Astrocyte of the spinal cord (primary cell): ENCODE results near the gene RBMS3.
A peak's percentile ranks its signal among the peaks of the same experiment; 100 is the strongest.

Experiments
- DNase-seq: peaks from one replicate; pipeline ENCODE4 v3.0.0; 2011; ENCODE audit warnings: low read depth, low spot score
- H3K4me3 ChIP-seq: 2 replicates; pipeline ENCODE4 v1.5.1; 2011; ENCODE audit warnings: low read depth, mild to moderate bottlenecking, low read length, moderate library complexity
- in situ Hi-C: cut with HindIII; loops from 2 replicates; pipeline ENCODE4 v1.10.0; 2017; ENCODE audit warnings: low sequenced_read_pairs
- TF ChIP-seq, protein P1 (sequence below): IDR thresholded peaks from 2 replicates; pipeline ENCODE4 v1.5.1; 2012; ENCODE audit warnings: low read depth, mild to moderate bottlenecking, low read length, inconsistent platforms

The RBMS3 gene

DNA sequence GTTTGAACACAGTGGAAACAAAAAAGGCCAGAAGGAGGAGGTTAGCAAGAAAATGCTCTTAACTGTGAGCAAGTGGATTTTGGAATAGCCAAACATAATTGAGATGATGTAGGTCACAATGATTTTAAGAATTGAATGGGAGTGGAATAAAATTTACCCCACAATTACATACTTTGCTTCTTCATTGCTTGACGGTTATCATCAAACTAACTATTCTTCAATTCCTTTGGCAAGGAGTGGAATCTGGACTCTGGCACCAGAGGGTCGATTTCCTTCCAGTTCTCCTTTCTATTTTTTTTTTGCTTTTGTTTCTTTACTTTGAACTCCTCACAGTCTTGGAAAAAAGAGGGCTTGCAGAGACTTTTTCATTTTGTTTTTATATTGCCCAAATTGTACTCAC, 691.0 kb downstream of the RBMS3 start:
- TF ChIP-seq, protein P1, sequence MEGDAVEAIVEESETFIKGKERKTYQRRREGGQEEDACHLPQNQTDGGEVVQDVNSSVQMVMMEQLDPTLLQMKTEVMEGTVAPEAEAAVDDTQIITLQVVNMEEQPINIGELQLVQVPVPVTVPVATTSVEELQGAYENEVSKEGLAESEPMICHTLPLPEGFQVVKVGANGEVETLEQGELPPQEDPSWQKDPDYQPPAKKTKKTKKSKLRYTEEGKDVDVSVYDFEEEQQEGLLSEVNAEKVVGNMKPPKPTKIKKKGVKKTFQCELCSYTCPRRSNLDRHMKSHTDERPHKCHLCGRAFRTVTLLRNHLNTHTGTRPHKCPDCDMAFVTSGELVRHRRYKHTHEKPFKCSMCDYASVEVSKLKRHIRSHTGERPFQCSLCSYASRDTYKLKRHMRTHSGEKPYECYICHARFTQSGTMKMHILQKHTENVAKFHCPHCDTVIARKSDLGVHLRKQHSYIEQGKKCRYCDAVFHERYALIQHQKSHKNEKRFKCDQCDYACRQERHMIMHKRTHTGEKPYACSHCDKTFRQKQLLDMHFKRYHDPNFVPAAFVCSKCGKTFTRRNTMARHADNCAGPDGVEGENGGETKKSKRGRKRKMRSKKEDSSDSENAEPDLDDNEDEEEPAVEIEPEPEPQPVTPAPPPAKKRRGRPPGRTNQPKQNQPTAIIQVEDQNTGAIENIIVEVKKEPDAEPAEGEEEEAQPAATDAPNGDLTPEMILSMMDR = no peak
- no peak for DNase-seq
- in situ Hi-C loops = no loop called here
- no peak overlapping the region for H3K4me3 ChIP-seq

DNA sequence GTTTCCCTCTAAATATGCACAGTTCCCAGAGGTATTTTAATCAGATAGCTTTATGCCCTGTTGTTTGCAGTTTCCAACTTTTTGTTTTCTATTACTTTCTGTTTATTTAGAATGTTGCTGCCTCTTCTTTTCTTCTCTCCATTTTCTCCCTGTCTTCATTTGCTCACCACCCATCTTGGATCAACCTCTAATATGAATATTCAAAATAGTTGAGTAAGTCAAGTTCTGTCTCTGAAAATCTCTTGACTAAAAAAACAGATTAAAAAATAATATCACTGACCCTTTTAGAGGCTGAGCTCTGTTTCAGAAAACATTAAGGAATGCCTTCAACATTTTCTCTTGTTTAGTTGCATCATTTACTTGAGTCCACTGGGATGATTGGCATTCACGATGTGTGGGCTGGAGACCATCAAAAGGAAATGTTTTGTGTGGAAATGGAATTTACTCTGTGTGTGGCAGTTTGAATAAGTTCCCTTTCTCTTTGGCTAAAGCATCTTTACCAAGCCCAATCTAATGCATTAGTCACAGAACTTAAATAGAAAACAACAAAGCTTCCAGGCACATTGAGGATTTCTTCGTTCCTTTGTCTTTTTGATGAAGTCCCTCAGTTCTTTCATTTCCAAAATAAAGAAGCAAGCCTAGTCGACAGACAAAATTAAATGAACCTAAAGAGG, 691.6 kb downstream of the RBMS3 start:
- H3K4me3 ChIP-seq = no peak overlapping the region
- TF ChIP-seq, protein P1 = no peak
- in situ Hi-C loops = no loop called here
- peak; percentile 67 for DNase-seq

DNA sequence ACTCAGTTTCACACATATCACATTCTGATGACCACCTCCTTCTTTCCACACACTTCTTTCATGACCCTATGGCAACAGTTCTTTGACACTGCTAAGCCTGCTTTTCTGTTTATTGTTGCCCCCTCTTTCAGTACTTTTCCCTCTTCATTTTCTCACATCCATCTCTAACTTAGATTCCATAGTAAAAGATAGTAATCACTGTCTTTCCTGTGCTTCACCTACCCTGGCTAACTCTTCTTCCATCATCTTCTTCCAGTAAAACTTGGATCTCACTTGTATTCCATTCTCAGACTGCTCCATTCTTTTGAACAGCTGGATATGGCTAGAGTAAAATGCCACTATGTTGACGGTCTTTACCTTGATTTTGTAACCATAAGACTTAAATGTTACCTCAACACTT, 692.9 kb downstream of the RBMS3 start:
- in situ Hi-C loops = no loop called here

DNA sequence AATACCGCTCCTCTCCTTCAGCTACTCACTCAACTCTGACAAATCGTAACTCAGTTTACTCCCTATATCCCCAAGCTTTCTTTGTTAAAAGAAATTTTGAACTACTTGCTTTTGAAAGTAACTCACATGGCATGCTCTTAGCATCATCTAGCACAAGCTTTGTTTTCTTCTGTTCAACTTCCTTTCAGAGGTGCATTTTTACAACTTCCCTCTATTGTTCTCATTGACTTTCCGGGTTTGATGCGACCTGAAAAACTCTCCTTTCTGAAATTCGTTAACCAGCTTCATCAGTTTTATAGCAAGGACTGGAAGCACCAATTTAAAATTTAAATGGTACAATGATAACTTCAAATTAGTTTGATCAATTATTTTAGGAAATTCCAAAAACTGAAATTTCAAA, 696.0 kb downstream of the RBMS3 start:
- in situ Hi-C loops = no loop called here
- no peak for DNase-seq
- H3K4me3 ChIP-seq = no peak overlapping the region
- TF ChIP-seq, protein P1 = no peak

More for the DNA sequence above, 692.9 kb downstream of the RBMS3 start:
- H3K4me3 ChIP-seq = no peak overlapping the region
- DNase-seq = no peak
- TF ChIP-seq, protein P1 = no peak

DNA sequence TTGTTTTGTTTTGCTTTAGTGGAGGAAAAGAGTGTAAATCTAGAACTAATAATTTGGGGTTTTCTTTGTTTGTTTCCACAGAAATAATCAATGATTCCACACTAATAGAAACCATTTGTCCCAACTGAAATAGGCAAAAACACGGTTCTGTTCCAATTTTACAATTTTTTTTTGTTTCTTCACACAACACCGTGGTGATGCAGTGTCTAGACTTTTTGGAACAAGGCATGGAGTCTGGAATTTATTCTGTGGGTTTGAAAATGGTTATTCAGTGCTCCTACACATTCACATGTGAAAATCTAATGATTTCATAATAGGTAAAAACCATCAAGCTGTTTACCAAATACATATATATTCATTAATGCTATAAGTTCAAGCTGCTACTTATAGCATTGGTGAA, 696.5 kb downstream of the RBMS3 start:
- DNase-seq = peak; percentile 20
- in situ Hi-C loops = no loop called here
- H3K4me3 ChIP-seq = no peak overlapping the region
- TF ChIP-seq, protein P1 = no peak

DNA sequence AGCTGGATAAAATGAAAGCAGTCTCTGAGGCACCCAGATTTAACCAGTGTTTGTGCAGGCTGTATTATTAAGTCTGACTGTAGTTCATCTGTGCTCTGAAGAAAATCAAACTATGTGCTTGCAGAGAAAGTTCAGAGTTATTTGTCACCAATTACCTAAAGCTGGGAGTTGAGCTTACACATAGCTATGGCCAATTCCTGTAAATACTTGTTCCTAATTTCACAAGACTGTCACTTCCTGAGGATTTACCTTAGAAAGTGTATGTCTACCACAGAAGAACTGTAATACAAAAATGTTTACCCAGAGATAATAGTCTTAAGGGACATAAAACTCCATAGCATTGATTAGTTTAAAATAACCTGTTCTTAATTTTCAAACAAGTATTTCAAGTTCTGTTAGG, 697.2 kb downstream of the RBMS3 start:
- no peak for DNase-seq

More for the DNA sequence above, 697.2 kb downstream of the RBMS3 start:
- H3K4me3 ChIP-seq = no peak overlapping the region
- in situ Hi-C loops = no loop called here
- TF ChIP-seq, protein P1 = no peak
